A549 (cell line): ENCODE measurements around the gene MYO10. TPM values are rescaled to one million over a fixed set of nuclear protein-coding genes. Genes with fewer than 3 reads are reported as not detected.
A peak's percentile ranks its signal among the peaks of the same experiment; 100 is the strongest.

Experiments
- ATAC-seq, 2 experiments: fragments of 200-7000 bp in 1 of 2; fragments of >200 bp in 1 of 2; cut with Nextera tagmentation in 1 of 2; cut with Tn5 transposase in 1 of 2; 3 replicates each; pipeline versions ENCODE4 v1.8.0 to v1.9.1; 2018 to 2020; ENCODE audit warnings: mild to moderate bottlenecking in 1 of 2, moderate library complexity in 1 of 2
- CTCF ChIA-PET: fragments of 300-600 bp; sonication (Branson Sonifier 250); formaldehyde crosslinking; extraction: SDS; loops from one replicate; lab custom pipeline; 2021; ENCODE audit warnings: antibody characterized with exemption, inconsistent platforms; lab: Yijun Ruan, JAX
- POLR2A ChIA-PET: fragments of 350-600 bp; formaldehyde crosslinking; extraction: SDS; loops from one replicate; lab custom pipeline; 2021; ENCODE audit warnings: antibody characterized with exemption, inconsistent platforms; lab: Yijun Ruan, JAX
- DNase-seq, 2 experiments: peaks; one replicate each; pipeline versions ENCODE4 v3.0.0 to v3.0.0-alpha.2; 2011 to 2016; ENCODE audit warnings: low read depth in 1 of 2, low spot score in 1 of 2
- FAIRE-seq: peaks from 2 replicates; lab custom pipeline; 2011; peaks lifted over from hg19 to GRCh38; lab: Jason Lieb, UNC
- H3K27ac ChIP-seq, 2 experiments: fragments of >200 bp; sonication (Bioruptor Twin); formaldehyde crosslinking; 3 replicates each; pipeline ENCODE4 v1.5.1; 2016 to 2017
- H3K4me1 ChIP-seq: fragments of >200 bp; sonication (Bioruptor Twin); formaldehyde crosslinking; 3 replicates; pipeline ENCODE4 v1.6.1; 2016
- H3K4me2 ChIP-seq: fragments of >200 bp; sonication (Bioruptor Twin); formaldehyde crosslinking; 3 replicates; pipeline ENCODE4 v1.6.1; 2016
- H3K4me3 ChIP-seq: fragments of >200 bp; sonication (Bioruptor Twin); formaldehyde crosslinking; 3 replicates; pipeline ENCODE4 v1.5.1; 2016
- H3K9me3 ChIP-seq: fragments of >200 bp; sonication (Bioruptor Twin); formaldehyde crosslinking; 3 replicates; pipeline ENCODE4 v1.6.1; 2016
- BHLHE40 ChIP-seq: IDR thresholded peaks from 2 replicates; pipeline ENCODE4 v1.6.1; 2012; ENCODE audit warnings: low read depth, low read length, inconsistent platforms
- CBX8 ChIP-seq: fragments of 200-600 bp; sonication (generic); IDR thresholded peaks from 2 replicates; pipeline ENCODE4 v1.6.1; 2016
- CEBPB ChIP-seq, 2 experiments: fragments of >200 bp in 1 of 2; sonication (Bioruptor Twin) in 1 of 2; formaldehyde crosslinking in 1 of 2; IDR thresholded peaks; 2 replicates each; pipeline ENCODE4 v1.6.1; 2012 to 2016
- CHD4 ChIP-seq: fragments of 200-600 bp; sonication (generic); IDR thresholded peaks from 2 replicates; pipeline ENCODE4 v1.6.1; 2016; ENCODE audit warnings: antibody characterized with exemption, mild to moderate bottlenecking, borderline replicate concordance
- JUN ChIP-seq, 2 experiments: fragments of >200 bp; sonication (Bioruptor Twin); formaldehyde crosslinking; IDR thresholded peaks; 2 replicates in 1 of 2; 3 replicates in 1 of 2; pipeline ENCODE4 v1.6.1; 2016 to 2017
- KDM5A ChIP-seq: fragments of 200-600 bp; sonication (generic); IDR thresholded peaks from 2 replicates; pipeline ENCODE4 v1.6.1; 2016; ENCODE audit warnings: antibody characterized with exemption, mild to moderate bottlenecking
- MAZ ChIP-seq: fragments of 150-350 bp; IDR thresholded peaks from 2 replicates; pipeline ENCODE4 v1.6.1; 2014; ENCODE audit warnings: antibody characterized with exemption, low read depth, low read length, borderline replicate concordance
- MYC ChIP-seq: IDR thresholded peaks from 2 replicates; pipeline ENCODE4 v1.6.1; 2012; ENCODE audit warnings: mild to moderate bottlenecking, inconsistent platforms, low read length, improper control_type of control experiment, borderline replicate concordance
- NFE2L2 ChIP-seq: fragments of 150-350 bp; conservative IDR thresholded peaks from 2 replicates; pipeline ENCODE4 v1.6.1; 2014; ENCODE audit warnings: low read length
- NPAS2 ChIP-seq: fragments of 250-450 bp; sonication (Bioruptor Pico); IDR thresholded peaks from 2 replicates; pipeline ENCODE4 v1.8.0; 2022; ENCODE audit warnings: mild to moderate bottlenecking, moderate library complexity, borderline replicate concordance
- POLR2AphosphoS2 ChIP-seq: conservative IDR thresholded peaks from 2 replicates; pipeline ENCODE4 v1.6.1; 2012; ENCODE audit warnings: low read length, improper control_type of control experiment, inconsistent platforms
- RAD21 ChIP-seq, 2 experiments: fragments of >200 bp in 1 of 2; sonication (Bioruptor Twin) in 1 of 2; formaldehyde crosslinking in 1 of 2; IDR thresholded peaks in 1 of 2; conservative IDR thresholded peaks in 1 of 2; 2 replicates in 1 of 2; 3 replicates in 1 of 2; pipeline ENCODE4 v1.6.1; 2012 to 2018; ENCODE audit warnings: inconsistent platforms in 1 of 2
- RARB ChIP-seq: fragments of 250-450 bp; sonication (Bioruptor Pico); IDR thresholded peaks from 2 replicates; pipeline ENCODE4 v1.8.0; 2021; ENCODE audit warnings: mild to moderate bottlenecking, moderate library complexity
- RCOR1 ChIP-seq: fragments of 150-350 bp; IDR thresholded peaks from 2 replicates; pipeline ENCODE4 v1.6.1; 2014; ENCODE audit warnings: antibody characterized with exemption, low read length, low read depth
- RNF2 ChIP-seq: fragments of 200-600 bp; sonication (generic); IDR thresholded peaks from 2 replicates; pipeline ENCODE4 v1.6.1; 2016; ENCODE audit warnings: low read depth, mild to moderate bottlenecking, antibody characterized with exemption, moderate library complexity, borderline replicate concordance
- SMC3 ChIP-seq: fragments of >200 bp; sonication (Bioruptor Twin); formaldehyde crosslinking; IDR thresholded peaks from 3 replicates; pipeline ENCODE4 v1.6.1; 2018; ENCODE audit warnings: inconsistent platforms
- TP53 ChIP-seq: fragments of 250-450 bp; sonication (Bioruptor Pico); IDR thresholded peaks from 2 replicates; pipeline ENCODE4 v1.5.0; 2021; ENCODE audit warnings: mild to moderate bottlenecking, moderate library complexity
- ZFP36 ChIP-seq: fragments of 450-650 bp; IDR thresholded peaks from 2 replicates; pipeline ENCODE4 v1.6.1; 2014; ENCODE audit warnings: borderline replicate concordance; ENCODE audit not compliant: partially characterized antibody
- ZSCAN20 ChIP-seq: fragments of 250-450 bp; sonication (Bioruptor Pico); IDR thresholded peaks from 2 replicates; pipeline ENCODE4 v1.8.0; 2022; ENCODE audit warnings: mild to moderate bottlenecking, moderate library complexity
- WGBS: methylation state at CpG from one replicate; pipeline ENCODE4 v1.1.6; 2017; ENCODE audit errors: missing lambda C conversion rate; 5-methylcytosine and 5-hydroxymethylcytosine counted together
- polyA plus RNA-seq, 4 experiments: library from polyadenylated mRNA; depleted of rRNA in 3 of 4; stranded (reverse); fragments of >200 nt; fragmentation: RNase III in 1 of 4; extraction: RNeasy Plus Mini Kit Qiagen cat#74134 plus additional on column Dnase treatment in 1 of 4; gene quantifications; 2 replicates in 3 of 4; 3 replicates in 1 of 4; pipeline ENCODE4 v1.2.3, GENCODE V29; 2011 to 2017
- TF ChIP-seq, protein P1 (sequence below): fragments of 250-450 bp; sonication (Bioruptor Pico); IDR thresholded peaks from 2 replicates; pipeline ENCODE4 v1.5.0; 2021; ENCODE audit warnings: mild to moderate bottlenecking, moderate library complexity, borderline replicate concordance
- TF ChIP-seq, protein P2 (sequence below): fragments of 150-350 bp; IDR thresholded peaks from 2 replicates; pipeline ENCODE4 v1.6.1; 2014; ENCODE audit warnings: low read depth, mild to moderate bottlenecking, low read length
- TF ChIP-seq, protein P3 (sequence below): fragments of >200 bp; sonication (Bioruptor Twin); formaldehyde crosslinking; IDR thresholded peaks from 3 replicates; pipeline ENCODE4 v1.5.1; 2016

The MYO10 gene
- polyA plus RNA-seq, 2 of the 4 experiments (the other 2 are of a cell fraction): 68.0 to 68.5 TPM

DNA sequence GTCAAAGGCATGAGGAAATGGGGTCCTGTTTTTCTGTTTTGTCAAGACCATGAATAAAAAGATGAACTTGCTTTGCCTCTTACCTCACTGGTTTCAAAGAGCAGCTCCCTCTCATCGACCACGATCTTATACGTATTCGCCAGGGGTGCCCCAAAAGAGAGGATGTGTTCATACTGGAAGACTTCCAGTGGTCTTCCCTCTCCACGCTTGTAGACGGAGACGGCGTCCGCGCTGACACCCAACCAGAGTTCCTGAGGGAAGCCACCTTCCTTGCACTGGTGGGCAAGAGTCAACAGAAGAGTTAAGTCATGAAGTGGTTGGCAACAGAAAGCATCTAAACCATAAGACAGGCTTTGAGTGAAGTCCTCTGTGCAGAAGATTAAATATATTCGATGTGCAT lies 267.9 kb downstream of the MYO10 start:
- no peak overlapping the region for H3K4me3 ChIP-seq
- no peaks in the 10 kb centered on the region for H3K9me3 ChIP-seq
- TF ChIP-seq ZSCAN20 (CRISPR knock-in tag) (no peak), RNF2 (no peak), BHLHE40 (no peak), RCOR1 (no peak), KDM5A (no peak), RAD21 (conservative IDR thresholded peaks at IDR 0.05 in 1 of 2, IDR thresholded peaks at IDR 0.05 in 1 of 2) (no peak), POLR2AphosphoS2 (no peak), TP53 (CRISPR knock-in tag) (no peak), ZFP36 (no peak), RARB (no peak), JUN (IDR thresholded peaks at IDR 0.05) (no peak), MAZ (no peak), CEBPB (IDR thresholded peaks at IDR 0.05) (no peak)
- TF ChIP-seq, protein P1, sequence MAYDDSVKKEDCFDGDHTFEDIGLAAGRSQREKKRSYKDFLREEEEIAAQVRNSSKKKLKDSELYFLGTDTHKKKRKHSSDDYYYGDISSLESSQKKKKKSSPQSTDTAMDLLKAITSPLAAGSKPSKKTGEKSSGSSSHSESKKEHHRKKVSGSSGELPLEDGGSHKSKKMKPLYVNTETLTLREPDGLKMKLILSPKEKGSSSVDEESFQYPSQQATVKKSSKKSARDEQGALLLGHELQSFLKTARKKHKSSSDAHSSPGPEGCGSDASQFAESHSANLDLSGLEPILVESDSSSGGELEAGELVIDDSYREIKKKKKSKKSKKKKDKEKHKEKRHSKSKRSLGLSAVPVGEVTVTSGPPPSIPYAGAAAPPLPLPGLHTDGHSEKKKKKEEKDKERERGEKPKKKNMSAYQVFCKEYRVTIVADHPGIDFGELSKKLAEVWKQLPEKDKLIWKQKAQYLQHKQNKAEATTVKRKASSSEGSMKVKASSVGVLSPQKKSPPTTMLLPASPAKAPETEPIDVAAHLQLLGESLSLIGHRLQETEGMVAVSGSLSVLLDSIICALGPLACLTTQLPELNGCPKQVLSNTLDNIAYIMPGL: no peak
- no peak overlapping the region for H3K4me2 ChIP-seq
- CTCF ChIA-PET: interaction anchor here (1.3 to 4.7 kb wide), 2 partner anchors 23 to 48 kb away, joined by 4 to 17 read pairs; no protein-coding TSS in a partner anchor
- POLR2A ChIA-PET: no interaction called here
- WGBS: 95% methylated on average over 11 of the region's 11 CpGs
- ATAC-seq (no peak), FAIRE-seq (no peak), DNase-seq (no peak)
- no peak overlapping the region for H3K27ac ChIP-seq
- no peaks in the 10 kb centered on the region for H3K4me1 ChIP-seq

DNA sequence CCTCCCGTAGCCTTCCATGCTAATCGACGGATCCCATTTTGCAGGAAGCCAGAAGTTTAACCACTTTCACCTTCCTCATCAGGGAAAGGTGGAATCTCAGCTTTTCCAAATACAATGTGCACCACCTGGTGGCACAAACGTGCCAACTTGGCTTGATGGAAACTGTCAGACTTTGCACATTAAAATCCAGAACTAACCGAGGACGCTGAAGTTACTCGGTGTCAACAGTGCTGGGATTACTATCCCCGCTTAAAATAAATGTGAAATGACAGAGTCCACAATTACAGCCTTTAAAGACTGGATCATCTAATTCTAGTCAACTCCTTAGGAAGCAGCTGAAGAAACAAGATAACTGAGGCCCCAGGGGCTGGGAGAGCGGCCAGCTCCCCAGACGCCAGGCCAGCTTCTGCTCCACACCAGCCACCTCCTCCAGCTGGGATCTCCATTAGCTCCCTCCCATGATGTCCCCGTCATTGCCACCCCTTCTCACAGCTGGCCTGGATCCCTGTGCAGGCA lies 269.1 kb downstream of the MYO10 start:
- POLR2A ChIA-PET: no interaction called here
- Histone ChIP-seq H3K4me3 (no peak overlapping the region), H3K4me1 (no peaks in the 10 kb centered on the region), H3K4me2 (no peak overlapping the region), H3K9me3 (no peaks in the 10 kb centered on the region), H3K27ac (no peak overlapping the region)
- ATAC-seq (peak; percentile 49 to 50; a peak in 3 of 6 replicates), FAIRE-seq (peak; percentile 65), DNase-seq (no peak)
- CTCF ChIA-PET: interaction anchor here (0.7 to 4.7 kb wide), 7 partner anchors 9 to 524 kb away, joined by 3 to 17 read pairs (median 3); no protein-coding TSS in a partner anchor
- TF ChIP-seq SMC3: peak; percentile 21; the same call in 1 of the 3 replicates
- TF ChIP-seq CHD4: no peak
- no peak for TF ChIP-seq NPAS2 (CRISPR knock-in tag)
- TF ChIP-seq MYC: no peak
- TF ChIP-seq TP53 (CRISPR knock-in tag): no peak
- TF ChIP-seq, protein P2, sequence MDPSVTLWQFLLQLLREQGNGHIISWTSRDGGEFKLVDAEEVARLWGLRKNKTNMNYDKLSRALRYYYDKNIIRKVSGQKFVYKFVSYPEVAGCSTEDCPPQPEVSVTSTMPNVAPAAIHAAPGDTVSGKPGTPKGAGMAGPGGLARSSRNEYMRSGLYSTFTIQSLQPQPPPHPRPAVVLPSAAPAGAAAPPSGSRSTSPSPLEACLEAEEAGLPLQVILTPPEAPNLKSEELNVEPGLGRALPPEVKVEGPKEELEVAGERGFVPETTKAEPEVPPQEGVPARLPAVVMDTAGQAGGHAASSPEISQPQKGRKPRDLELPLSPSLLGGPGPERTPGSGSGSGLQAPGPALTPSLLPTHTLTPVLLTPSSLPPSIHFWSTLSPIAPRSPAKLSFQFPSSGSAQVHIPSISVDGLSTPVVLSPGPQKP: no peak
- peak; percentile 41 to 50; a peak in 4 of 5 replicates for TF ChIP-seq RAD21 (conservative IDR thresholded peaks at IDR 0.05 in 1 of 2, IDR thresholded peaks at IDR 0.05 in 1 of 2)
- TF ChIP-seq CEBPB (IDR thresholded peaks at IDR 0.05): no peak
- TF ChIP-seq, protein P3, sequence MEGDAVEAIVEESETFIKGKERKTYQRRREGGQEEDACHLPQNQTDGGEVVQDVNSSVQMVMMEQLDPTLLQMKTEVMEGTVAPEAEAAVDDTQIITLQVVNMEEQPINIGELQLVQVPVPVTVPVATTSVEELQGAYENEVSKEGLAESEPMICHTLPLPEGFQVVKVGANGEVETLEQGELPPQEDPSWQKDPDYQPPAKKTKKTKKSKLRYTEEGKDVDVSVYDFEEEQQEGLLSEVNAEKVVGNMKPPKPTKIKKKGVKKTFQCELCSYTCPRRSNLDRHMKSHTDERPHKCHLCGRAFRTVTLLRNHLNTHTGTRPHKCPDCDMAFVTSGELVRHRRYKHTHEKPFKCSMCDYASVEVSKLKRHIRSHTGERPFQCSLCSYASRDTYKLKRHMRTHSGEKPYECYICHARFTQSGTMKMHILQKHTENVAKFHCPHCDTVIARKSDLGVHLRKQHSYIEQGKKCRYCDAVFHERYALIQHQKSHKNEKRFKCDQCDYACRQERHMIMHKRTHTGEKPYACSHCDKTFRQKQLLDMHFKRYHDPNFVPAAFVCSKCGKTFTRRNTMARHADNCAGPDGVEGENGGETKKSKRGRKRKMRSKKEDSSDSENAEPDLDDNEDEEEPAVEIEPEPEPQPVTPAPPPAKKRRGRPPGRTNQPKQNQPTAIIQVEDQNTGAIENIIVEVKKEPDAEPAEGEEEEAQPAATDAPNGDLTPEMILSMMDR: peak; percentile 39
- no peak for TF ChIP-seq CBX8
- TF ChIP-seq NFE2L2: no peak
- 79% methylated on average over 11 of the region's 11 CpGs for WGBS
